AG09319 (cell line): ENCODE measurements around the gene PLEKHA4.
"Not testable (repeated sequence)": the region's sequence is repeated elsewhere in the genome, so short reads cannot be mapped to it uniquely, and the experiment has no call there.

ENCODE experiments used
- DNase-seq: peaks from one replicate; pipeline ENCODE4 v3.0.0-alpha.2; 2010; ENCODE audit warnings: low read depth; ENCODE audit errors: extremely low read depth
- TF ChIP-seq, protein P1 (sequence below): IDR thresholded peaks from 2 replicates; pipeline ENCODE4 v1.5.1; 2011; ENCODE audit warnings: low read depth, mild to moderate bottlenecking, inconsistent platforms, low read length, moderate library complexity

PLEKHA4 gene

DNA sequence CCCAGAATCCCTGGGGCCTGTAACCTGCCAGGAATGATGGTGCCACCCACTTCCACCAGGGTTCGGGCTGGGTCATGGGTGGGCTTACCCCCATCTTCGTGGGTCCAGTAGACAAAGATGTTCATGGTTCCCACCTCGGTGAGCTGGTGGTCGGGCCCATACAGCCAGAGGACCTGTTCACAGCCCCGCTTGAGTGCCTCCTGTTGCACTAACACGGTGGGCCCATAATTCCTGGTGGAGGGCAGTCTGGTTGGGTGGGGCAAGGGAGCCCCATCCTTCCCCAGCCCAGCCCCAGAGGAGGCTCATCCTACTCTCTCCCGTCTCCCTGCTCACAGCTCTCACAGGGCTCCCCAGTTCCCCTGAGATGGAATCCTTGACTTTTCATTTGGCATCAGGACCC is 71.3 kb downstream of the PLEKHA4 start:
- TF ChIP-seq, protein P1, sequence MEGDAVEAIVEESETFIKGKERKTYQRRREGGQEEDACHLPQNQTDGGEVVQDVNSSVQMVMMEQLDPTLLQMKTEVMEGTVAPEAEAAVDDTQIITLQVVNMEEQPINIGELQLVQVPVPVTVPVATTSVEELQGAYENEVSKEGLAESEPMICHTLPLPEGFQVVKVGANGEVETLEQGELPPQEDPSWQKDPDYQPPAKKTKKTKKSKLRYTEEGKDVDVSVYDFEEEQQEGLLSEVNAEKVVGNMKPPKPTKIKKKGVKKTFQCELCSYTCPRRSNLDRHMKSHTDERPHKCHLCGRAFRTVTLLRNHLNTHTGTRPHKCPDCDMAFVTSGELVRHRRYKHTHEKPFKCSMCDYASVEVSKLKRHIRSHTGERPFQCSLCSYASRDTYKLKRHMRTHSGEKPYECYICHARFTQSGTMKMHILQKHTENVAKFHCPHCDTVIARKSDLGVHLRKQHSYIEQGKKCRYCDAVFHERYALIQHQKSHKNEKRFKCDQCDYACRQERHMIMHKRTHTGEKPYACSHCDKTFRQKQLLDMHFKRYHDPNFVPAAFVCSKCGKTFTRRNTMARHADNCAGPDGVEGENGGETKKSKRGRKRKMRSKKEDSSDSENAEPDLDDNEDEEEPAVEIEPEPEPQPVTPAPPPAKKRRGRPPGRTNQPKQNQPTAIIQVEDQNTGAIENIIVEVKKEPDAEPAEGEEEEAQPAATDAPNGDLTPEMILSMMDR, result no peak
- DNase-seq, result no peak

DNA sequence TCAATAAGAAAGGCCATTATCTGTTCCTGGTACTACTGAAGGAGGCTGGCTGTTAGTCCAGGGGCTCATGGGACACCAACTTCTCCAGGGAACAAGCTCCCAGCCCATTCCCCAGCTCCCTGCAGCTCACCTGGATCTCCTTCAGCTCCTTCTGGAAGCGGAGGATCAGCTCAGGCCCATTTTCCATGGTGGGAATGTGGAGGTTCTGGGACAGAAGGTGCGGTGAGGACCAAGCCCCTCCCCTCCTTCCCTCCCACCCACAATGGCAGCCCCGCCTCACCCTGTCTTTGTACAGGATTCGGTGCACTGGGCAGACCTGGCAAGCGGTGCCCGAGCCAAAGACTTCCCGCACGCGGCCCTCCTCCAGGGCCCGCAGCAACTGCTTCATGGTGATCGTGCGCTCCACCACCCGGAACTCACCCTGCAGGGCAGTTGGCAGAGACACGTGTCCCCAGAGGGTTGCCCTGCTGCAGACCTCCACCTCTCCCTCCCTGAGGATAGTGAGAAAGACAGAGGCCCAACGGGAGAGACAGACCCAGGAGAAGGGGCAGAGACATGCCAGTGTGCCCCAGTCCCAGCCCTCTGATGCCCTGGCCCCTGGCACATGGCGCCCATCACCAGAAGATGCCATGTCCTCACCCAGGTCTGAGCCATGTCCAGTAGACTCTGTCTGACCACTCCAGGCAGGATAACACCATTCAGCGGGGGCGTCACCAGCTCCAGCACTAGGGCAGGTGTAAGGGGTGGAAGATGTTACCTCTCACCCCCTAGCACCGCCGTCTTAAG is 71.9 kb downstream of the PLEKHA4 start:
- no peak for DNase-seq
- TF ChIP-seq, protein P1, result no peak

DNA sequence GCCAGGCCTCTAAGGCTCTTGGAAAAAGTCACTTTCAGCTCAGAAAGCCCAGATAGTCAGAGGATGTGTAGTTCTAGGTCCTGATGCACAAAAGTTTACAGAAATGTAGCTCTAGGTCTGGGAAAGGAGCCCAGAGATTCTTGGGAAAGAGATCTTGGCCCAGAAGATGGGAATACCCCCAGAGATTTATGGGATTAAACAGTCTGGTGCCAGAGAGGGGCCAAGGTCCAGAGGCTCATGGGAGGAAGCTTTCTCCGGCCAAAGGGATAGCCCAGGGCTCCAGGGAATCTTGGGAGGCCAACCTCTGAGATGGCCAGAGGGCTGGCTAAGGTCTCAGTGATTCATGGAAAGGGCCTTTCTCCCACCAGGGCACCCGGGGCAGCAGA is 72.7 kb downstream of the PLEKHA4 start:
- TF ChIP-seq, protein P1, result no peak
- no peak for DNase-seq

DNA sequence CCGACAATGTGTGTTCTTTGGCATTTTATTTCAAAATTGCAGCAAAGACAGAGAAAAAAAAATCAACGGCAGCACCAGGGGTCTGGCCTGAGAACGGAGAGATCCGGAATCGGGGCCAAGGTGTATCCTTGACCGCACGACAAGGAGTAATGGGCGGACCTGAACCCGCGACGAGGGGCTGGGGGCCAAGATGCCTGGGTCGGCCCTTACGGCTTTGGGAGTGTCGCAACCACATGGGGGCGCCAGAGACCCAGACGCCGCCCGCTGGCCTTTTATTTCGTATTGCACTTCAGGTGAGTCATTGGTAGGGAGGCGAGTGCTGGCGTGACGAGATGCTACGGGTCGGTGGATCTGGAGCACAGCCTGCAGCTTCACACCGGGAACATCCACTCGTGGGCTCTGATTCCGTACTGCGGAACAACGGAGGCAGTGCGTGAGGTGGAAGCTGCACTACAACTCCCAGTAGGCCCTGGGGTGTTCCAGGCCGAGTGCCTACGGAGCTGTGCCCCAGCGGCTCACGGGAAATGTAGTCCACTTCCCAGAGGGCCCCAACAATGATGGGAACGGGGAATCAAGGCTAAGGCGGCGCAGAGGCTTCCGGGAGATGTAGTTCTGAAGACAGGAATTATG is 73.2 kb downstream of the PLEKHA4 start:
- DNase-seq, result peak; percentile 92
- TF ChIP-seq, protein P1, result peak; percentile 90

DNA sequence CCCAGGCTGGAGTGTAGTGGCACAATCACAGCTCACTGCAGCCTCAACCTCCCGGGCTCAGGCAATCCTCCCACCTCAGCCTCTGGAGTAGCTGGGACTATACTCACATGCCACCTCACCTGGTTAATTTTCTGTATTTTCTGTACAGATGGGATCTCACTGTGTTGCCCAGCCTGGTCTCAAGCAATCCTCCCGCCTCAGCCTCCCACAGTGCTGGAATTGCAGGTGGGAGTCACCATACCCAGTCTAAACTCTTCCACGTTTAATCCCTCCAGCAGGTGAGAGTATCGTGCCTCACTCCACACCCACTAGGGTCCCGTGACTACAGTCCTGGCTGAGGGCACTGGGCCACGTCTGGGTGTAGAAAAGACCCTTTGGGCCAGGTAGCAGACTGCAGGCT is 74.1 kb downstream of the PLEKHA4 start:
- TF ChIP-seq, protein P1, result no peak
- no peak for DNase-seq

DNA sequence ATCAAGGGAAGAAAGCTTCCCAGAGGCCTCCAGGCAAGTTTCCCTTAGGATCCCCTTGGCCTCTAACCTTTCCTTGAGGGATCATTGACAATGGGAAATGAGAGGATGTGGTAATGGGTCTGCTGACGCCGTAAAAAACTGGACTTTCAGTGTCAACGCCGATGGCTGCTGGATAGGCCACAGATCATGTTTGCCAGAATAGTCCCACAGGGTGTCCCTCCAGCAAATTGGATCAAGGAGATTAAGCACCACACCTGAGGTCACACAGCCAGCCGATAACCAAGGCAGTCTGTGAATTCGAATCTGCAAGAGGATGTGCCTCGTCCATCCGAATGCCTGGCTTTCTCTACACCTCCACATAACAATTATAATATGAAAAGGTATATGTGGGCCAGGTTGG is 75.1 kb downstream of the PLEKHA4 start:
- TF ChIP-seq, protein P1, result no peak
- DNase-seq, result no peak

DNA sequence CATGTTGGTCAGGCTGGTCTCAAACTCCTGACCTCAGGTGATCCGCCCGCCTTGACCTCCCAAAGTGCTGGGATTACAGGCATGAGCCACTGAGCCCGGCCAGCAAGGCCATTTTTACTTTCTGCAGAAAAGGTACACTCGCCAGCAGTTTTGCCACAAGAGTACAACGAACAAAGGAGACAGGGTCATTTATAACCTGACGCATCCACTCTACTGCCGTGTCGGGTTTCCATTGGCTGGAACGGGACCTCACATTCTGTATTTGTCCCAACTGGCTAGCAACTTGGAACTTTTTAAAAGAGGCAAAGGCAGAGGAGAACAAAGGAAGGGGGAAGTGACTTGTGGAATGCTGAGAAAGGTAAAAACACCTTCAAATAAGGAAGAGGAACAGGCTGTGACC is 81.1 kb downstream of the PLEKHA4 start:
- not testable (repeated sequence) for DNase-seq
